ENCODE measurements around the gene TMEM196. TPM values are rescaled to one million over a fixed set of nuclear protein-coding genes. Genes with fewer than 3 reads are reported as not detected.
"Not testable (repeated sequence)": the region's sequence is repeated elsewhere in the genome, so short reads cannot be mapped to it uniquely, and the experiment has no call there.

TMEM196 gene
- total RNA-seq, 4 donors from 2014 or later, result 1.0 TPM; not detected in 3

GRCh38 chr7:19700936-19701335 is 72.5 kb downstream of the TMEM196 start:
- Histone ChIP-seq H3K27me3 (no peaks in the 10 kb centered on the region), H3K4me3 (no peak overlapping the region), H3K36me3 (no peaks in the 10 kb centered on the region), H3K9me3 (no peaks in the 10 kb centered on the region), H3K27ac (no peak overlapping the region), H3K4me1 (no peaks in the 10 kb centered on the region)
- intact Hi-C loops (cut with DNase I; ENCODE audit: low total_unique reads), result no loop called here
- DNase-seq, result no peak
- TF ChIP-seq POLR2A (IDR thresholded peaks at IDR 0.05) (no peak), CTCF (IDR thresholded peaks at IDR 0.05) (no peak)

GRCh38 chr7:19698331-19698730 is 75.1 kb downstream of the TMEM196 start:
- Histone ChIP-seq H3K9me3 (no peaks in the 10 kb centered on the region), H3K27me3 (no peaks in the 10 kb centered on the region), H3K36me3 (no peaks in the 10 kb centered on the region), H3K4me1 (no peaks in the 10 kb centered on the region), H3K27ac (no peak overlapping the region), H3K4me3 (no peak overlapping the region)
- intact Hi-C loops (cut with DNase I; ENCODE audit: low total_unique reads), result no loop called here
- no peak for DNase-seq
- no peak for TF ChIP-seq CTCF (IDR thresholded peaks at IDR 0.05)
- no peak for TF ChIP-seq POLR2A (IDR thresholded peaks at IDR 0.05)

- no peaks in the 10 kb centered on the region for H3K9me3 ChIP-seq
- H3K27me3 ChIP-seq, result no peaks in the 10 kb centered on the region
- H3K4me1 ChIP-seq, result no peaks in the 10 kb centered on the region
- no peaks in the 10 kb centered on the region for H3K36me3 ChIP-seq
- H3K27ac ChIP-seq, result no peak overlapping the region
- no peak overlapping the region for H3K4me3 ChIP-seq
- TF ChIP-seq CTCF (IDR thresholded peaks at IDR 0.05) (no peak), POLR2A (IDR thresholded peaks at IDR 0.05) (no peak)
- intact Hi-C loops (cut with DNase I; ENCODE audit: low total_unique reads), result no loop called here
- DNase-seq, result no peak
Measured at GRCh38 chr7:19696926-19697325, 76.5 kb downstream of the TMEM196 start.

- DNase-seq, result no peak
- Histone ChIP-seq H3K4me3 (no peak overlapping the region), H3K27ac (no peak overlapping the region), H3K27me3 (no peaks in the 10 kb centered on the region), H3K4me1 (no peaks in the 10 kb centered on the region), H3K36me3 (no peaks in the 10 kb centered on the region), H3K9me3 (no peaks in the 10 kb centered on the region)
- no peak for TF ChIP-seq POLR2A (IDR thresholded peaks at IDR 0.05)
- no peak for TF ChIP-seq CTCF (IDR thresholded peaks at IDR 0.05)
- intact Hi-C loops (cut with DNase I; ENCODE audit: low total_unique reads), result no loop called here
Measured at GRCh38 chr7:19692111-19692828, 81.1 kb downstream of the TMEM196 start.

GRCh38 chr7:19690736-19691135 is 82.7 kb downstream of the TMEM196 start:
- intact Hi-C loops (cut with DNase I; ENCODE audit: low total_unique reads), result no loop called here
- TF ChIP-seq CTCF (IDR thresholded peaks at IDR 0.05) (no peak), POLR2A (IDR thresholded peaks at IDR 0.05) (no peak)
- no peak overlapping the region for H3K4me3 ChIP-seq
- H3K27ac ChIP-seq, result no peak overlapping the region
- H3K9me3 ChIP-seq, result no peaks in the 10 kb centered on the region
- no peaks in the 10 kb centered on the region for H3K4me1 ChIP-seq
- no peaks in the 10 kb centered on the region for H3K36me3 ChIP-seq
- no peak for DNase-seq
- no peaks in the 10 kb centered on the region for H3K27me3 ChIP-seq

- H3K36me3 ChIP-seq; H3K9me3 ChIP-seq; H3K27me3 ChIP-seq; H3K27ac ChIP-seq; H3K4me1 ChIP-seq; H3K4me3 ChIP-seq; DNase-seq; intact Hi-C loops (cut with DNase I; ENCODE audit: low total_unique reads): not testable (repeated sequence)
Measured at GRCh38 chr7:19689130-19689529, 84.3 kb downstream of the TMEM196 start.
